Measurements from ENCODE around the gene PCBP3. TPM values are rescaled to one million over a fixed set of nuclear protein-coding genes. Genes with fewer than 3 reads are reported as not detected.

PCBP3 gene
- total and polyA plus RNA-seq, 2 of the 8 experiments (the other 6 are each of a cell fraction or from before 2014, with no cell fraction given) = 3.5 to 6.3 TPM

- peaks cover 2 to 8% (median 5%) of the 10 kb centered on the region in 4 experiments; a peak in 4 of 7 replicates for H3K4me1 ChIP-seq (replicated peaks in 1 of 4; ENCODE audit: control insufficient read depth in 3 of 4, insufficient read depth in 4 of 4, low read length in 3 of 4)
- H2BK20ac ChIP-seq (ENCODE audit: low read length) = no peak overlapping the region
- H2AFZ ChIP-seq (ENCODE audit: low read length) = no peak overlapping the region
- peaks cover 0 to 9% (median 4%) of the 10 kb centered on the region in 4 experiments; a peak in 6 of 7 replicates for H3K27me3 ChIP-seq (replicated peaks in 1 of 4; ENCODE audit: control insufficient read depth in 3 of 4, extremely low read depth in 1 of 4, insufficient read depth in 3 of 4, low read length in 3 of 4)
- no peak overlapping the region; the same call in 1 of the 2 replicates for H4K8ac ChIP-seq (ENCODE audit: extremely low read depth, insufficient read depth, low read length)
- no peaks in the 10 kb centered on the region for H3K79me2 ChIP-seq (ENCODE audit: control insufficient read depth in 1 of 2, insufficient read depth in 2 of 2, low read length in 2 of 2)
- H2BK120ac ChIP-seq (replicated peaks; ENCODE audit: low read depth, low read length) = peak overlapping the region; percentile 70
- no peak overlapping the region for H4K5ac ChIP-seq (ENCODE audit: insufficient read length, low read depth, low read length)
- H3K36me3 ChIP-seq (ENCODE audit: control insufficient read depth in 2 of 4, insufficient read depth in 4 of 4, low read length in 3 of 4) = no peaks in the 10 kb centered on the region; a peak in 1 of 8 replicates
- H4K20me1 ChIP-seq (replicated peaks in 1 of 2; ENCODE audit: control insufficient read depth in 1 of 2, insufficient read depth in 2 of 2, low read length in 2 of 2) = peaks cover 0 to 16% of the 10 kb centered on the region in 2 experiments
- FAIRE-seq (no peak), DNase-seq (ENCODE audit: low read depth in 1 of 2, low spot score in 2 of 2) (no peak)
- no peak overlapping the region for H2BK5ac ChIP-seq (ENCODE audit: low read depth, low read length)
- peak overlapping the region; percentile 10; the same call in 1 of the 2 replicates for H2BK12ac ChIP-seq (ENCODE audit: low read depth, low read length)
- H3K27ac ChIP-seq (ENCODE audit: low read depth, low read length) = no peak overlapping the region
- H3K23me2 ChIP-seq (ENCODE audit: low read depth, low read length) = peaks cover 19% of the 10 kb centered on the region
- no peak overlapping the region for H3K4me2 ChIP-seq (ENCODE audit: insufficient read depth in 1 of 2, low read depth in 2 of 2, low read length in 2 of 2)
- WGBS, 2 experiments (ENCODE audit: extremely low coverage in 1 of 2, insufficient coverage in 1 of 2, insufficient read length in 1 of 2, insufficient replicate concordance in 2 of 2, low coverage in 1 of 2, low lambda C conversion rate in 2 of 2, missing lambda C conversion rate in 1 of 2) = 99% methylated on average over 3 of the region's 3 CpGs; no CpG with 5 or more reads in 1 of the 2 experiments
- no peak overlapping the region for H3K4ac ChIP-seq (replicated peaks; ENCODE audit: insufficient read length, low read depth, low read length)
- TF ChIP-seq KDM1A (IDR thresholded peaks at IDR 0.05; ENCODE audit: borderline replicate concordance, low read length) = no peak
- TF ChIP-seq BRCA1 (IDR thresholded peaks at IDR 0.05; ENCODE audit: low read depth, low read length) = no peak
- ChIA-PET POLR2A (ENCODE audit: partially characterized antibody) (no interaction called here), CTCF (ENCODE audit: partially characterized antibody) (interaction anchor here (0.7 to 1.0 kb wide), 3 partner anchors 9 to 80 kb away, joined by 3 to 4 read pairs (median 3); no protein-coding TSS in a partner anchor)
- peak overlapping the region; percentile 19; the same call in 1 of the 2 replicates for H2AK5ac ChIP-seq (ENCODE audit: low read depth, low read length)
- H3K14ac ChIP-seq (ENCODE audit: insufficient read length) = no peak overlapping the region
- H4K91ac ChIP-seq (replicated peaks; ENCODE audit: insufficient read length, low read length) = peak overlapping the region; percentile 91
- H3K23ac ChIP-seq (ENCODE audit: insufficient read length) = no peak overlapping the region
- H3K4me3 ChIP-seq (ENCODE audit: extremely low read depth in 1 of 4, insufficient read depth in 2 of 4, low read depth in 3 of 4, low read length in 4 of 4) = no peak overlapping the region
- H3K9me3 ChIP-seq (ENCODE audit: insufficient read depth in 2 of 2, low read depth in 1 of 2, low read length in 1 of 2) = peaks cover 3 to 9% of the 10 kb centered on the region in 2 experiments; a peak in 2 of 4 replicates
- H3K79me1 ChIP-seq (ENCODE audit: low read depth, low read length) = no peaks in the 10 kb centered on the region
- peak overlapping the region in 1 of 4 experiments; percentile 39; a peak in 1 of 7 replicates for H3K9ac ChIP-seq (replicated peaks in 1 of 4; ENCODE audit: extremely low read depth in 1 of 4, low read depth in 3 of 4, low read length in 3 of 4)
- H3K18ac ChIP-seq (ENCODE audit: extremely low read depth, low read length) = no peak overlapping the region
- H2BK15ac ChIP-seq (ENCODE audit: low read length) = no peak overlapping the region
- peak overlapping the region; percentile 100 for H3K56ac ChIP-seq (replicated peaks; ENCODE audit: insufficient read length, low read depth, low read length)
These were observed 7.1 kb upstream of the PCBP3 start for GRCh38 chr21:45636459-45636858.
